HG02678 (cell line): ENCODE measurements around the gene L3HYPDH.
A peak's percentile ranks its signal among the peaks of the same experiment; 100 is the strongest.
"Not testable (repeated sequence)": the region's sequence is repeated elsewhere in the genome, so short reads cannot be mapped to it uniquely, and the experiment has no call there.

Source experiments
- ATAC-seq: cut with Tn5 transposase; IDR thresholded peaks from one replicate; pipeline ENCODE4 v1.9.1; 2021; ENCODE audit warnings: mild to moderate bottlenecking, moderate library complexity; ENCODE audit not compliant: unreplicated experiment

L3HYPDH gene

DNA sequence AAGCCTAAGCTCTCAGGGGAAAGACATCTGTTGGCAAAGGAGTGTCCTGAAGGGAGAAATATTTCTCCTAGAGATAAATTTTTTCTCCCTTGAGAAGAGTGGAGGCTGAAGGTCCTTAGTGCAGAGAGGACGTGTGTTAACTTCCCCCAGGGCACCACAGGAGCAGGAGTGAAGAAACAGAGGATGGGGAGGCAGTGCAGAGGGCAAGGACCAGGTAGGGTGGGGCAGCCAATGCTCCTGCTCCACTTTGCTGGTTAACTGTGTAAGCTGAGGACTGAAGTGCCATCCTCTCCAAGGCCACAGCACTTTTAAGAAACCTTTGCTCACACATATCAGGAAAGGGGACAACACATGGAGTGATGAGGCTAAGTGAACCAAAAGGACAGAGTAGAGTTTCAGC is 4.0 kb downstream of the L3HYPDH start:
- no peak for ATAC-seq

- ATAC-seq = no peak
Observed at GRCh38 chr14:59478540-59478939, 5.7 kb downstream of the L3HYPDH start.

GRCh38 chr14:59475709-59476108 is 8.5 kb downstream of the L3HYPDH start:
- no peak for ATAC-seq

DNA sequence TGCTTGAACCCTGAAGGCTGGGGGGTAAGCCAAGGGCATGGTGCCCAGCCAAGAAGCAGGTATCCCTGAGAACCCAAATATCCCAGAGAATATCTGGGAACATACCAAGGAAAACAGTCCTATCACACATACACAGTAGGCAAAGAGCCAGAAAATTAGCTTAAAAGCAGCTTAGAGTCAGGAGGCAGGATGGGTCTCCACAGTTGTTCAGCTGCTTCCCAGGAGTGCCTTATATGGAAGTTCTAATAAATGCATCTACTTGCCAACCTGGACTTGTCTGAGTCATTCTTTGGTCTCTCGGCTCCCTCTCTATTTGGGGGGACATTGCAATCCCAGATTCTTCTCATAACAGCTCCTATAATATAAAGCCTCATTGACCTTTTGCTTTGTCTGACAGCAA is 10.0 kb downstream of the L3HYPDH start:
- no peak for ATAC-seq

DNA sequence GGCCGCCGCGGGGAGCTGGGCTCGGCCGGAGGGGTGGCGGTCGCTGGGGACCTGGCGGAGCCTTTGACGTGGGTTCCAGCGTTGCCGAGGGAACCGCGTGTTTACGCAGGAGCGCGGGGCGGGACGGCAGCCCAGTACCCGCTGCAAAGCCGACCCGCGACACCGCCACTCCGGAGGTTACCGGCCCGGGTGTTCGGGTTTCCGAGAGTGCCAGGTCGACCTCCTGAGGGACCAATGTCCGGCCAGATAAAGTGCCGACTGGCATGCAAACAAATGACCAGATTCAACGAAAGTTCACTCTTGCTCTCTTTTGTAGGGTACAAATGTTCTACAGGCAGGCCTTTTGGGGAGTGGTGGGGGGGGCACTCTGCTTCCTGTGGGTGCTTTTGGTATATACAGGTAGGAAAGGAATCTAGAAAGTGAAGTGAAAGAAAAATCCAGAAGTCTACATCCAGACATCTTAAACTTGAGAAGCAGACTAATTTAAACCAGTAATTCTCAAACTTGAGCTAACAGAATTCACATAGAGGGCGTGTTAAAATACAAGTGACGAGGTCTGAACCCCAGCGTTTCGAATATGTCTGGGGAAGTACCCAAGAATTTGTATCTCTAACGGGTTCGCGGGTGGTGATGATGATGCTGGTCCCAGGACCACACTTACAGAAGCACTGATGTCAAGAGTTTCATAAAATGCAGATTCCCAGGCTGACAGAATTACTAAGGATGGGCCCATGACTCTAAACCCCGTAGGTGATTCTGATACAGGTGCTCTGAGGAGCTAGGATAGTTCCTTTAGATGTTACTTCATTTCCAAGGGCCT is 18.7 kb downstream of the L3HYPDH start, which contains the start of gene GPR135:
GPR135 (minus strand) TSS at position 65 of the 820 bp plus-strand sequence. CDS start 154 bp downstream, outside the sequence.
- ATAC-seq = peak; percentile 40

DNA sequence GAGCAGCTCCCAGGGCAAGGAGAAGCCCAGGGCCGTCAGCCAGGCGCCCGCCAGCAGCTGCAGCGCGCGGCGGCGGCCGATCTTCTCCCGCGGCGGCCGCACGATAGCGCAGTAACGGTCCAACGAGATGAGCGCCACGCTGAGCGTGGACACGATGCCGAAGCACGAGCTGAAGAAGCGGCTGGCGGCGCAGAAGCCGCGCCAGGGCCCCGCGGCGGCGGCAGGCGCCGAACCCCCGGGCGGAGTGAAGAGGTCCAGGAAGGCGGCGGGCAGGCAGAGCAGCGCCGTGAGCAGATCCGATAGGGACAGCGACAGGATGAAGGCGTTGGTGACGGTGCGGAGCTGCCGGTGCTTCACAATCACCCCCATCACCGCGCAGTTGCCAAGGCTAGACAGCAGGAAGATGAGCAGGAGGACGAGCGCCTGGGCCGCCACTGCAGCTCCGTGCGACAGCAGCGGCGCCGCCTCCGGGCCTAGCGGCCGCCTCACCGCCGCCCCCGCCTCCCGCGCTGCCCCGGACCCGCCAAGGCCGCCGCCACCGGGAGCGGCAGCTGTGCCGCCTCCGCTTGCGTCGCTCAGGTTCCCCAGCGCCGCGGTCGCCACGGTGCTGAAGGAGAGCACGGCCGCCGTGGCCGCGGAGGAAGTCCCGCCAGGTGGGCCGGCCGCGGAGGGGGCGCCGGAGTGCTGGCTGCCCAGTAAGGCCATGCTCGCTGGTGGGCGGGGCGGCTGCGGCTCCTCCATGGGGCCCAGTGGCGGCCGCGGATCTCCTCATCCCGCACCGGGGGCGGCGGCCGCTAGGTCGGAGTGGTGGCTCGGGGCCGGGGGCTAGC is 19.5 kb downstream of the L3HYPDH start:
- peak; percentile 70 for ATAC-seq

DNA sequence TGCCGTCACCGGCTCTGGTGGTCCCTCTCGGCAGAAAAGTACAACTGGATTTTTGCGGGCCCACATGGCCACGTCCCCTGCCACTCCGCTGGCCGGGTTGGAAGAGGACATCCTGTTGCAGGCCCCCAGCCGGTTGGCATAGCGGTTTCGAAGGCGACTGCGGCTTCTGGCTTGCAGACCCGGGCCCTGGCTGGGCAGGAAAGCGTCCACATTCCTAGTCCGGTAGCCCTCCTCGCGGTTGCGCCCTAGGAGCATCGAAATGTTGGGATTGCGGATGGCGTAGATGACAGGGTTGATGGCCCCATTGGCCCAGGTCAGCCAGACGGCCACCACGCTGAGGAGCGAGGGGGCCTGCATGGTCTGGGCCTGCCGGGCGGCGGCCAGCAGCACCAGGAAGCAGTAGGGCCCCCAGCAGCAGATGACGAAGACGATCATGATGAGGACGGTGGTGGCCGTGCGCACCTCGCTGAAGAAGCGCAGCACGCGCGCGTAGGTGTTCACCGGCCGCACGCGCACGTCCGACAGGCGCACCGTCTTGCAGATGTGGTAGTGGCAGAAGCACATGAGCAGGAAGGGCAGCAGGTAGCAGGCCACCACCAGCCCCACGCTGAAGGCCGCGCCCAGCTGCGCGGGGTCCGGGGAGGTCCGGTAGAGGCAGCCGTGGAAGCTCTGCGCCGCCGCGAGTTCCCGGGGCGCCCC is 20.3 kb downstream of the L3HYPDH start:
- ATAC-seq = no peak

- no peak for ATAC-seq
Observed at GRCh38 chr14:59461891-59462290, 22.3 kb downstream of the L3HYPDH start.

DNA sequence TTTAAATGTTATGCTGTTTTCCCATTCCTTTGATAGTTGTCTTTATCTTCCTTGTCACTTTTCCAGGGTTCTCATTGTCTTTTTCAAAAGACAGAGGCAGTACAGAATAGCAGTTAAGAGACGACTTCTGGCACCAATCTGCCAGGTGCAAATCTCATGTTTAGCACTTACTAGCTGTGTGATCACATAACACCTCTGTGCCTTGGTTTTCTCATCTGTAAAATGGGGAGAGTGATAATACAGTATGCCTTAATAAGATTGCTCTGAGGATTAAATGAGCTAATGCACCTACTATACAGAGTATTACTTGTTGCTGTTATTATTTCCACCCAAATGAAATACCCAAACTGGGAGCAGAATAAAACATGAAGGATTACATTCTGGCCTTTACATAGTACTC is 23.8 kb downstream of the L3HYPDH start:
- ATAC-seq = no peak

DNA sequence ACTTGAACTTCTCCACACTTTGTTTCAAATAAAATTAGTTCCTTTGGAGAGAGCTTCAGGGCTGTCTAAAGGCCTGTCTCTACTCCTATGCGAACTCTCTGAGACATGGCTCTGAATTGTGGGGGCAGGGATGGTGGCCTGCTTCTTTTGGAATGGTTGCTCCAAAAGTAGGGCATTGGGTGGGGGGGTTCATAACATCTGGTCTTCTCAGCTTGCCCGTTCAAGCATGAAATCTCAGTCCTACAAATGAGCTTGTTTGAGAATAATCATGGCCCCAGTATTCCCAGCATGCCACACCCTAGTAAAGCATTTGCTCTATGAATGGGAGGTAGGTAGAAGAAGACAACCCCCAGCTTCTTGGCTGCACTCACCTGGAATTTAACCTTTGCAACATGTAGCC is 25.7 kb downstream of the L3HYPDH start:
- ATAC-seq = no peak

- ATAC-seq = no peak
Observed at GRCh38 chr14:59455411-59455810, 28.8 kb downstream of the L3HYPDH start.

- no peak for ATAC-seq
Observed at GRCh38 chr14:59454139-59454538, 30.1 kb downstream of the L3HYPDH start.

GRCh38 chr14:59451849-59452248 is 32.4 kb downstream of the L3HYPDH start:
- ATAC-seq = no peak

GRCh38 chr14:59450716-59451115 is 33.5 kb downstream of the L3HYPDH start:
- no peak for ATAC-seq

DNA sequence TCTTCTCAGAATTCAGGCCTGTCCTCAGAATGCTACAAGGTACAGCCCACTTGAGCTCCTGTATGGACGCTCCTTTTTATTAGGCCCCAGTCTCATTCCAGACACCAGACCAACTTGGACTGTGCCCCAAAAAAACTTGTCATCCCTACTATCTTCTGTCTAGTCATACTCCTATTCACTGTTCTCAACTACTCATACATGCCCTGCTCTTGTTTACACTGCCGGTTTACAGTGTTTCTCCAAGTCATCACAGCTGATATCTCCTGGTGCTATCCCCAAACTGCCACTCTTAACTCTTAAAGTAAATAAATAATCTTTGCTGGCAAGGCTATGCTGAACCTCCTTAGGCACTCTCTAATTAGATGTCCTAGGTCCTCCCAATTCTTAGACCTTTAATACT is 35.5 kb downstream of the L3HYPDH start:
- not testable (repeated sequence) for ATAC-seq

GRCh38 chr14:59439256-59439965 is 44.8 kb downstream of the L3HYPDH start:
- ATAC-seq = no peak

GRCh38 chr14:59438195-59438647 is 46.0 kb downstream of the L3HYPDH start:
- ATAC-seq = no peak

GRCh38 chr14:59435987-59436386 is 48.2 kb downstream of the L3HYPDH start:
- ATAC-seq = no peak

- no peak for ATAC-seq
Observed at GRCh38 chr14:59435101-59435500, 49.1 kb downstream of the L3HYPDH start.

DNA sequence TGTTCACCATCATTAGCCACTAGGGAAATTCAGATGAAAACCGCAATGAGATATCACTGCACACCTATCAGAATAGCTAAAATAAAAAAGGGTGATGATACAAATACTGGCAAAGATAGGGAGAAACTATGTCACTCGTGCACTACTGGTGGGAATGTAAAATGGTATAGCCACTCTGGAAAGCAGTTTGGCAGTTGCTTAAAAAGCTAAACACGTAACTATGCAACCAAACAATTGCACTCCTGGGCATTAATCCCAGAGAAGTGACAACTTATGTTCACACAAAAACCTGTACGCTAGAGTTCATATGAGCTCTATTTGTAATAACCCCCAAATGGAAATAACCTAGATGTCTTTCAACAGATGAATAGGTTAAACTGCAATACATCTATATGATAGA is 54.4 kb downstream of the L3HYPDH start:
- ATAC-seq = no peak

- no peak for ATAC-seq
Observed at GRCh38 chr14:59428581-59429012, 55.6 kb downstream of the L3HYPDH start.
